Measurements from ENCODE around the gene NTSR1. TPM values are rescaled to one million over a fixed set of nuclear protein-coding genes. Genes with fewer than 3 reads are reported as not detected.

The NTSR1 gene
- total RNA-seq, 4 donors from 2014 or later: 0.04 to 0.13 TPM; not detected in 2

- Histone ChIP-seq H3K9me3 (no peaks in the 10 kb centered on the region), H3K27ac (no peak overlapping the region), H3K36me3 (no peaks in the 10 kb centered on the region), H3K4me1 (no peaks in the 10 kb centered on the region), H3K27me3 (peaks cover 13 to 26% (median 19%) of the 10 kb centered on the region in 3 donors), H3K4me3 (no peak overlapping the region)
- intact Hi-C loops (cut with DNase I; ENCODE audit: low total_unique reads) (no loop called here), in situ Hi-C loops (cut with MboI; ENCODE audit: low sequenced_read_pairs in 4 of 4) (no loop called here)
- ATAC-seq (no peak), DNase-seq (no peak)
- TF ChIP-seq CTCF (IDR thresholded peaks at IDR 0.05 in 4 of 5, conservative IDR thresholded peaks at IDR 0.05 in 1 of 5): no peak
- no peak for TF ChIP-seq POLR2A (IDR thresholded peaks at IDR 0.05)
Measured at GRCh38 chr20:62730481-62730880, 21.8 kb downstream of the NTSR1 start.

- Histone ChIP-seq H3K9me3 (no peaks in the 10 kb centered on the region), H3K4me1 (no peaks in the 10 kb centered on the region), H3K27ac (no peak overlapping the region), H3K27me3 (peaks cover 12 to 28% (median 17%) of the 10 kb centered on the region in 3 donors), H3K4me3 (no peak overlapping the region), H3K36me3 (no peaks in the 10 kb centered on the region)
- ATAC-seq (no peak), DNase-seq (peak in 1 of 2 donors; percentile 1)
- TF ChIP-seq CTCF (IDR thresholded peaks at IDR 0.05 in 4 of 5, conservative IDR thresholded peaks at IDR 0.05 in 1 of 5) (no peak), POLR2A (IDR thresholded peaks at IDR 0.05) (no peak)
- intact Hi-C loops (cut with DNase I; ENCODE audit: low total_unique reads): no loop called here
- in situ Hi-C loops (cut with MboI; ENCODE audit: low sequenced_read_pairs in 4 of 4): no loop called here
Measured at GRCh38 chr20:62732031-62732760, 23.6 kb downstream of the NTSR1 start.

GRCh38 chr20:62732842-62733525 is 24.3 kb downstream of the NTSR1 start:
- Histone ChIP-seq H3K27me3 (peaks cover 13 to 27% (median 16%) of the 10 kb centered on the region in 3 donors), H3K27ac (no peak overlapping the region), H3K4me3 (no peak overlapping the region), H3K4me1 (no peaks in the 10 kb centered on the region), H3K9me3 (no peaks in the 10 kb centered on the region), H3K36me3 (no peaks in the 10 kb centered on the region)
- in situ Hi-C loops (cut with MboI; ENCODE audit: low sequenced_read_pairs in 4 of 4) (no loop called here), intact Hi-C loops (cut with DNase I; ENCODE audit: low total_unique reads) (no loop called here)
- no peak for TF ChIP-seq POLR2A (IDR thresholded peaks at IDR 0.05)
- no peak for TF ChIP-seq CTCF (IDR thresholded peaks at IDR 0.05 in 4 of 5, conservative IDR thresholded peaks at IDR 0.05 in 1 of 5)
- DNase-seq: peak in 1 of 2 donors; percentile 3
- no peak for ATAC-seq

GRCh38 chr20:62733526-62733842 is 24.8 kb downstream of the NTSR1 start:
- ATAC-seq (no peak), DNase-seq (no peak)
- H3K9me3 ChIP-seq: no peaks in the 10 kb centered on the region
- H3K4me3 ChIP-seq: no peak overlapping the region
- TF ChIP-seq POLR2A (IDR thresholded peaks at IDR 0.05) (no peak), CTCF (IDR thresholded peaks at IDR 0.05 in 4 of 5, conservative IDR thresholded peaks at IDR 0.05 in 1 of 5) (no peak)
- in situ Hi-C loops (cut with MboI; ENCODE audit: low sequenced_read_pairs in 4 of 4): no loop called here
- no peaks in the 10 kb centered on the region for H3K4me1 ChIP-seq
- H3K36me3 ChIP-seq: no peaks in the 10 kb centered on the region
- H3K27ac ChIP-seq: no peak overlapping the region
- intact Hi-C loops (cut with DNase I; ENCODE audit: low total_unique reads): no loop called here
- peaks cover 18 to 27% (median 21%) of the 10 kb centered on the region in 3 donors for H3K27me3 ChIP-seq
